ENCODE results near the gene BEGAIN. TPM values are rescaled to one million over a fixed set of nuclear protein-coding genes. Genes with fewer than 3 reads are reported as not detected.

BEGAIN gene
- total and polyA plus RNA-seq, 2 donors (not counting 3 experiments of a cell fraction or from before 2014, with no cell fraction given), result 0.49 TPM; not detected in 1

- CTCF ChIA-PET, result interaction anchor here (1.0 to 2.9 kb wide), 4 partner anchors 9 to 148 kb away, joined by 3 to 7 read pairs (median 4); no protein-coding TSS in a partner anchor
- Histone ChIP-seq H3K27ac (ENCODE audit: insufficient read depth, low read depth, low read length) (no peak overlapping the region), H3K4me1 (ENCODE audit: control insufficient read depth, extremely low read depth, insufficient read depth, low read length) (no peaks in the 10 kb centered on the region)
Observed at GRCh38 chr14:100533656-100534485, 53.3 kb downstream of the BEGAIN start.

GRCh38 chr14:100532906-100533655 lies 54.1 kb downstream of the BEGAIN start:
- intact Hi-C loops (cut with micrococcal nuclease), result no loop called here

More at GRCh38 chr14:100533656-100534485, 53.3 kb downstream of the BEGAIN start:
- DNase-seq (ENCODE audit: low read depth, low spot score) (no peak), FAIRE-seq (no peak)
- intact Hi-C loops (cut with micrococcal nuclease), result no loop called here
- no peak overlapping the region for H3K4me3 ChIP-seq (replicated peaks in 1 of 3; ENCODE audit: insufficient read depth in 1 of 3, low read depth in 1 of 3, low read length in 3 of 3)
- no peak overlapping the region for H2AFZ ChIP-seq (ENCODE audit: low read depth, low read length)
- no peak overlapping the region for H3K4me2 ChIP-seq (ENCODE audit: insufficient read depth, low read length)
- H3K9me3 ChIP-seq (replicated peaks; ENCODE audit: control insufficient read depth, insufficient read depth, low read length), result no peaks in the 10 kb centered on the region
- BruUV-seq (replicated peaks), result no TSS peak
- TF ChIP-seq JUN (IDR thresholded peaks at IDR 0.05; ENCODE audit: borderline replicate concordance, insufficient read depth, insufficient read length, low read depth), result no peak
- no peak for TF ChIP-seq EZH2 (IDR thresholded peaks at IDR 0.05; ENCODE audit: borderline replicate concordance, low read depth, low read length, severe bottlenecking)
- TF ChIP-seq POLR2AphosphoS5 (IDR thresholded peaks at IDR 0.05; ENCODE audit: insufficient read depth, low read depth, low read length), result no peak
- no peaks in the 10 kb centered on the region for H3K9me1 ChIP-seq (replicated peaks; ENCODE audit: control insufficient read depth, extremely low read depth, insufficient read depth, low read length)
- H3K27me3 ChIP-seq (ENCODE audit: control insufficient read depth in 2 of 2, insufficient read depth in 2 of 2, low read length in 2 of 2), result no peaks in the 10 kb centered on the region
- dilution Hi-C loops (cut with MboI; ENCODE audit: extremely low pct_ligation_motif_present, low sequenced_read_pairs), result no loop called here
- no peaks in the 10 kb centered on the region for H3K79me2 ChIP-seq (ENCODE audit: control insufficient read depth, insufficient read depth, low read length)
- H4K20me1 ChIP-seq (replicated peaks; ENCODE audit: control insufficient read depth, extremely low read depth, insufficient read depth, low read length), result no peaks in the 10 kb centered on the region
- H3K36me3 ChIP-seq (ENCODE audit: control insufficient read depth in 2 of 2, extremely low read depth in 1 of 2, insufficient read depth in 2 of 2, low read length in 2 of 2), result no peaks in the 10 kb centered on the region
- H3K9ac ChIP-seq (replicated peaks; ENCODE audit: extremely low read depth, insufficient read depth, low read length), result no peak overlapping the region
- POLR2A ChIA-PET, result no interaction called here

More at GRCh38 chr14:100532906-100533655, 54.1 kb downstream of the BEGAIN start:
- no peak overlapping the region for H2AFZ ChIP-seq (ENCODE audit: low read depth, low read length)
- H3K27me3 ChIP-seq (ENCODE audit: control insufficient read depth in 2 of 2, insufficient read depth in 2 of 2, low read length in 2 of 2), result no peaks in the 10 kb centered on the region
- DNase-seq (ENCODE audit: low read depth, low spot score) (no peak), FAIRE-seq (no peak)
- H3K27ac ChIP-seq (ENCODE audit: insufficient read depth, low read depth, low read length), result no peak overlapping the region
- H3K9me3 ChIP-seq (replicated peaks; ENCODE audit: control insufficient read depth, insufficient read depth, low read length), result no peaks in the 10 kb centered on the region
- POLR2A ChIA-PET, result no interaction called here
- TF ChIP-seq MAX (IDR thresholded peaks at IDR 0.05; ENCODE audit: insufficient read depth, insufficient read length) (no peak), FOS (IDR thresholded peaks at IDR 0.05; ENCODE audit: borderline replicate concordance, insufficient read depth, low read length) (no peak), EZH2 (IDR thresholded peaks at IDR 0.05; ENCODE audit: borderline replicate concordance, low read depth, low read length, severe bottlenecking) (no peak), CTCF (IDR thresholded peaks at IDR 0.05; ENCODE audit: extremely low read depth in 1 of 2, insufficient read depth in 1 of 2, low read depth in 1 of 2, low read length in 2 of 2) (no peak)
- no peaks in the 10 kb centered on the region for H4K20me1 ChIP-seq (replicated peaks; ENCODE audit: control insufficient read depth, extremely low read depth, insufficient read depth, low read length)
- CTCF ChIA-PET, result interaction anchor here (1.0 to 2.9 kb wide), 4 partner anchors 8 to 148 kb away, joined by 3 to 7 read pairs (median 4); no protein-coding TSS in a partner anchor
- H3K4me2 ChIP-seq (ENCODE audit: insufficient read depth, low read length), result no peak overlapping the region
- no peaks in the 10 kb centered on the region for H3K79me2 ChIP-seq (ENCODE audit: control insufficient read depth, insufficient read depth, low read length)
- dilution Hi-C loops (cut with MboI; ENCODE audit: extremely low pct_ligation_motif_present, low sequenced_read_pairs), result no loop called here
- H3K9ac ChIP-seq (replicated peaks; ENCODE audit: extremely low read depth, insufficient read depth, low read length), result no peak overlapping the region
- H3K36me3 ChIP-seq (ENCODE audit: control insufficient read depth in 2 of 2, extremely low read depth in 1 of 2, insufficient read depth in 2 of 2, low read length in 2 of 2), result no peaks in the 10 kb centered on the region
- no peaks in the 10 kb centered on the region for H3K4me1 ChIP-seq (ENCODE audit: control insufficient read depth, extremely low read depth, insufficient read depth, low read length)
- no peaks in the 10 kb centered on the region for H3K9me1 ChIP-seq (replicated peaks; ENCODE audit: control insufficient read depth, extremely low read depth, insufficient read depth, low read length)
- BruUV-seq (replicated peaks), result no TSS peak
- H3K4me3 ChIP-seq (replicated peaks in 1 of 3; ENCODE audit: insufficient read depth in 1 of 3, low read depth in 1 of 3, low read length in 3 of 3), result no peak overlapping the region
